Stimulated activated CD8-positive, alpha-beta memory T cell treated with anti-CD3 and anti-CD28 coated beads, Interleukin-12 subunit alpha, Interleukin-12 subunit beta, amount 100 ng/mL, for 4 hours (primary cell): ENCODE data around the gene PTPRN2.
"Not testable (repeated sequence)": the region's sequence is repeated elsewhere in the genome, so short reads cannot be mapped to it uniquely, and the experiment has no call there.

Experiments
- DNase-seq: peaks from one replicate; pipeline ENCODE4 v3.0.0-alpha.2; 2020; ENCODE audit warnings: low read depth

The PTPRN2 gene

GRCh38 chr7:157577796-157578339 lies 1009.8 kb downstream of the PTPRN2 start:
- no peak for DNase-seq

GRCh38 chr7:157577061-157577460 lies 1010.6 kb downstream of the PTPRN2 start:
- DNase-seq, result no peak

- peak; percentile 10 for DNase-seq
Observed at GRCh38 chr7:157576415-157576814, 1011.2 kb downstream of the PTPRN2 start.

GRCh38 chr7:157575777-157576176 lies 1011.8 kb downstream of the PTPRN2 start:
- no peak for DNase-seq

GRCh38 chr7:157574914-157575586 lies 1012.6 kb downstream of the PTPRN2 start:
- DNase-seq, result no peak

GRCh38 chr7:157574120-157574825 lies 1013.4 kb downstream of the PTPRN2 start:
- no peak for DNase-seq

- DNase-seq, result no peak
Observed at GRCh38 chr7:157573244-157573643, 1014.4 kb downstream of the PTPRN2 start.

GRCh38 chr7:157572622-157573021 lies 1015.0 kb downstream of the PTPRN2 start:
- no peak for DNase-seq

- no peak for DNase-seq
Observed at GRCh38 chr7:157570531-157571200, 1017.0 kb downstream of the PTPRN2 start.

GRCh38 chr7:157569967-157570366 lies 1017.7 kb downstream of the PTPRN2 start:
- DNase-seq, result no peak

GRCh38 chr7:157568770-157569584 lies 1018.6 kb downstream of the PTPRN2 start:
- DNase-seq, result peak; percentile 10

GRCh38 chr7:157568106-157568769 lies 1019.4 kb downstream of the PTPRN2 start:
- no peak for DNase-seq

GRCh38 chr7:157567666-157568065 lies 1020.0 kb downstream of the PTPRN2 start:
- DNase-seq, result no peak

- no peak for DNase-seq
Observed at GRCh38 chr7:157566631-157567006, 1021.0 kb downstream of the PTPRN2 start.

- DNase-seq, result no peak
Observed at GRCh38 chr7:157565981-157566630, 1021.5 kb downstream of the PTPRN2 start.

- no peak for DNase-seq
Observed at GRCh38 chr7:157565201-157565626, 1022.4 kb downstream of the PTPRN2 start.

GRCh38 chr7:157564517-157565177 lies 1023.0 kb downstream of the PTPRN2 start:
- DNase-seq, result no peak

- not testable (repeated sequence) for DNase-seq
Observed at GRCh38 chr7:157563467-157564135, 1024.0 kb downstream of the PTPRN2 start.

GRCh38 chr7:157562522-157563398 lies 1024.9 kb downstream of the PTPRN2 start:
- DNase-seq, result not testable (repeated sequence)
